ENCODE data around the gene ZNF362.

GRCh38 chr1:33299461-33300155 is 43.3 kb downstream of the ZNF362 start:
- TF ChIP-seq POLR2A (IDR thresholded peaks at IDR 0.05) (no peak), CTCF (IDR thresholded peaks at IDR 0.05) (no peak)

Measured in stomach (tissue), 4 donors.